ENCODE data around the gene EPHB1.

GRCh38 chr3:134972836-134973455 is 177.9 kb downstream of the EPHB1 start:
- no peak for TF ChIP-seq POLR2A (IDR thresholded peaks at IDR 0.05)
- TF ChIP-seq CTCF (IDR thresholded peaks at IDR 0.05) = no peak
- no peak for TF ChIP-seq POLR2AphosphoS5 (IDR thresholded peaks at IDR 0.05)
